ENCODE measurements around the gene HINT2. TPM values are rescaled to one million over a fixed set of nuclear protein-coding genes. Genes with fewer than 3 reads are reported as not detected.

The HINT2 gene
- polyA plus RNA-seq, 4 donors, result 47.6 to 70.1 (median 52.5) TPM

GRCh38 chr9:35841645-35841900 lies 26.7 kb upstream of the HINT2 start:
- DNase-seq (ENCODE audit: low read depth in 4 of 4, low spot score in 2 of 4), result no peak

- no peak for DNase-seq (ENCODE audit: low read depth in 4 of 4, low spot score in 2 of 4)
These were observed 26.2 kb upstream of the HINT2 start for GRCh38 chr9:35840881-35841644.

DNA sequence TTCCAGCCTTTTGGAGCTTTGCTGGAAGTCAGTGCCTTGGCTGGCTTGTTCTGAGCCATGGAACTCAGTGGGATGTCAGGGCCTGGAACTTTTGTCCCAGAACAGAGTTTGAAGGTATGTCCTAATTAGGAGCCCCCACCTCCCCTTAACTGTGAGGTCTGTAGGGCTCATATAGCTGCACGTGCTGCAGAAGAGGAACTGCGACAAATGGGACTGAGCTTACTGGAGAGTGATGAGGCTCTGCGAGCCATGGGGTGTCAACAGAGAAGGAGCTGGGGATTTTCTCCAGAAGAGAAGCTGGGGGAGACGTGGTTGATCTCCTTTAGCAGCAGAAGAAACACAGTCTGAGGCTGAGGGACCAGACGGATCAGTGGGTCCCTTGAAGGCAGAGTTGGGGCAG lies 25.1 kb upstream of the HINT2 start:
- DNase-seq (ENCODE audit: low read depth in 4 of 4, low spot score in 2 of 4), result no peak

DNA sequence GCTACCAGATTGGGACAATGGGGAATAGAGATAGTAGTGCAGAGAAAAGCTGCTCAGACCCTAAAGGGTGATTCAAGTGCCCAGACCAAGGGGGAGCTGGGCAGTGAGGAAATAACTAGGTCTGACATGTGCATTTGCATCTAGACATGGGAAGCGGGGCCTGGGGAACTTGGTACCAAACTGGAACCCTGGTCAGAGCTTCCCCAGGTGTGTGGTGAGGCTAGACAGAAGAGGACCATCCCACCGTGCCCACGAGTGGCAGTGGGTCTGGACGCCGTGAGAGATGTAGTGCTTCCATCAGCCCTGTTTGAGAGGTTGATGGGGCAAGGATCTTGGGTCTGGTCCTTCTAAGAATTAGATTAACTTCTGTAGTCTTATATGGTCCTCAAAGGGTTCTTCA lies 21.8 kb upstream of the HINT2 start:
- no peak for DNase-seq (ENCODE audit: low read depth in 4 of 4, low spot score in 2 of 4)

GRCh38 chr9:35835766-35836165 lies 20.9 kb upstream of the HINT2 start:
- no peak for DNase-seq (ENCODE audit: low read depth in 4 of 4, low spot score in 2 of 4)

DNA sequence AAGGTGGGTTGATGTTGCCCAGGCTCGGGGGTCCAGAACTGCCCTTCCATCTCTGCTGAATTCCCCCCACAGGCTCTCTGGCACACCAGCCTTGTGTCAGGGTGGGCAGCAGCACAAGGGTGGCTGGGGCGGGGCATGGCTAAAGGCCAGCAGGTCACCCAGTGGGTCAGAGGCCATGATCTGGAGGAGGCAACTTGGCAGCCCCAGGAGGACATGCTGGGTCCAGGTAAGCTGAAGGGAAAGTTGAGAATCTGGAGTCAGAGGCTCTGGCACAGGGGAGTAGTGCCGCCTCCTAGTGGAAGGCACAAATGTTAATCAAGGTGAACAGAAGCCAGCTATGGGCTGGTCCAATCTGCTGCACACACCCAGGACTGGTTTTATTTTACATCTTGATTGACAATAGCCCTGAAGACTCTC lies 20.4 kb upstream of the HINT2 start:
- no peak for DNase-seq (ENCODE audit: low read depth in 4 of 4, low spot score in 2 of 4)

GRCh38 chr9:35834260-35835215 lies 19.7 kb upstream of the HINT2 start:
- no peak for DNase-seq (ENCODE audit: low read depth in 4 of 4, low spot score in 2 of 4)

- no peak for DNase-seq (ENCODE audit: low read depth in 4 of 4, low spot score in 2 of 4)
These were observed 18.0 kb upstream of the HINT2 start for GRCh38 chr9:35832814-35833213.

DNA sequence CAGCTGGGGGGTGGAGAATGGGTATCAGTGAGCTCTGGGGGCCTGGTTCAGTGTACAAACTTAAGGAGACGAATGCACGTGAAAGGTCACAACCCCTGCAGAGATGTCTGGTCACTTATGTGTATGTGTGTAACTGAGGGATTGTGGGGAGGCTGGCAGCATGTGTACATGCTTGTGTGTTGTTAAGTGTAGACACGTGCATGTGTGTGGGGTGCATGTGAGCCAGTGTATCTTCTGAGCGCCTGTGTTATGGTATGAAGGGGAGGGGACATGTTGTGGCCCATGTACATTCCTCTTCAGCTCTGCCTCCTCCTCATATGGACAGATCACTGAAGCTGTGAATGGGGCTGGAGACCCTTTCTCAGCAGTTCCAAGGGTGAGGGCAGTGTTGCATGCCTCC lies 16.2 kb upstream of the HINT2 start:
- no peak for DNase-seq (ENCODE audit: low read depth in 4 of 4, low spot score in 2 of 4)

DNA sequence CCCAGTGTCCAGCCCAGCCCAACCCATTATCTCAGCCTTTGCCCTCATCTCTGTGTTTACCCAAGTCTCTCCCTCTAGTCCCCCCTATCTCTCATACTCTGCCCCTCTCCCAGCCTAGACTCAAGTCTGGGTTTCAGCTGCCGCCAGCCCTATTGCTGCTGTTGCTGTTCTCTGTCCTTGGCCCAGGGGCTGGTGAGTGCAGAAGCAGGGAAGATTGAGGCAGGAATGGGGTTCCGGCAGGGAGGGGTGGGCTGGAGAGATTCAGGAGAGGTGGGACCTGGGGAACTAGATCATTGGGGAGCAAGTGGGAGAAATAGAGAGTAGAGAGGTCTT lies 14.9 kb upstream of the HINT2 start:
- DNase-seq (ENCODE audit: low read depth in 4 of 4, low spot score in 2 of 4), result no peak

- peak; percentile 77 to 92 (median 86) for DNase-seq (ENCODE audit: low read depth in 4 of 4, low spot score in 2 of 4)
These were observed 14.4 kb upstream of the HINT2 start, which contains the start of gene TMEM8B for GRCh38 chr9:35829084-35829763. Gene TMEM8B (plus strand): TSS chr9:35829228. CDS start chr9:35829448, 220 bp downstream.

DNA sequence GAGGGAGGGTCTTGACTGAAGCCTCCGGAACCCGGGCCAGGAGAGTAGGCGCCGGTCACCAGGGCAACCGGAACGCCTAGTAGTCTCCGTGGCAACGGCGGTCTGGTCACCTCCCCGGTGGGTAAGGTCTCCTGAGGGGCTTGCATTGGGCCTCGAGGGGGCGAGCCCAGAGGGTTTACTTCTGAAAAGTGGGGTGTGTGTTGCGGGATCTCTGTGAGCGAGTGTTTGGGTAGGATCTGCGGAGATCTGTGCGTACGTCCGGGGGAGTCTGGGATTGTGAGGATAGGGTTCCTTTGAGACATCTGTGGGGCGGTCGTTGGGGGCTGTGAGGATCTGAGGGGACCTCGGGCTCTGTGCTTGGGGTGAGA lies 13.9 kb upstream of the HINT2 start, which contains the start of gene FAM221B:
TSS of gene FAM221B (minus strand) at position 17 of the 368 bp plus-strand sequence. CDS start 2,571 bp downstream, outside the sequence.
- DNase-seq (ENCODE audit: low read depth in 4 of 4, low spot score in 2 of 4), result peak in 1 of 4 donors; percentile 29

- no peak for DNase-seq (ENCODE audit: low read depth in 4 of 4, low spot score in 2 of 4)
These were observed 12.6 kb upstream of the HINT2 start for GRCh38 chr9:35827486-35827885.

DNA sequence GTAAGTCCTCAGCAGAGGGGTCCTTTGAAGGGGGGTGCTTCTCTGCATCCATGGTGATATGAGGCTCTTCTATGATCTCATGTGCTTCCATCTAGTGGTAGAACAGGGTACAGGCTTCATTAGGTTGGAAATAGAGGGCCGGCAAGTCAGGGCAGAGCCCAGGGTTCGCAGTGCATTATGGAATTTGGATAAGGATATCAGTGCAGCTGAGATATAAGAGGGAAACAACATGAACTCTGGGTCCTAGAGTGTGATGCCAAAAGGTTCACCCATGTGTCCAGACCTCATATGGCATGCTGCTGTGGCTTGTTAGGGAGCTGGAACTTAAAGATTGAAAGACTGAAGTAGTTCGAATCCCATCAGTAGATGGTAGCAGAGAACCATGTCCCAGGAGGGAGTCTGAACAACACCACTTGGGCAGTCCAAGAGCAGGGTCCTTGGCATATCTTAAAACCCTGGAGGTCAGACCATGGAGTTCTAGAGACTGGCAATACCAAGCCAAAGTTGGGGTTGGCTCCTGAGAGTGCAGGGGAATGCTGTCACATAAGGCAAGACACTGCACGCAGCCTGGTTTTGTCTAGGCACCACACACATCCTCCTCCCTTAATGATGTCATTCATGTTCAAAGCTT lies 11.3 kb upstream of the HINT2 start:
- no peak for DNase-seq (ENCODE audit: low read depth in 4 of 4, low spot score in 2 of 4)

- DNase-seq (ENCODE audit: low read depth in 4 of 4, low spot score in 2 of 4), result no peak
These were observed 8.1 kb upstream of the HINT2 start for GRCh38 chr9:35822926-35823325.

DNA sequence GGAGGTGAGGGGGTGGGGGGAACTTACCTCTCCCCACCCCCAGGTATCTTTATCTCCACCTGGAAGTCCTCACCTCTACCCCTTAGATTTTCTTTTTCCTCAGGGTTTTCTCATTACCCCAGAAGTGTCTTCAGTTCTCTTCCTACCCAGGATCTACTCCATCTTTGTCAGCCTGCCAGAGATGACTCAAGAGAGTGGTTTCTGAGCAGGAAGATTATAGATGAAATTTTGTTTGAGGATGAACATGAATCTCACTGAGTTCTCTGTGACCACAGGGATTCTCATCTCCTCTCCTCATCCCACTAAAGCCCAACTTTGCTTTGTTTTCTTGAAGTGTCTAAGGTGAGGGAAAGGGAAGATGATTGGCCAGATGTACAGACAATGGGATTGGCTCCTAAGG lies 5.2 kb upstream of the HINT2 start:
- DNase-seq (ENCODE audit: low read depth in 4 of 4, low spot score in 2 of 4), result no peak

DNA sequence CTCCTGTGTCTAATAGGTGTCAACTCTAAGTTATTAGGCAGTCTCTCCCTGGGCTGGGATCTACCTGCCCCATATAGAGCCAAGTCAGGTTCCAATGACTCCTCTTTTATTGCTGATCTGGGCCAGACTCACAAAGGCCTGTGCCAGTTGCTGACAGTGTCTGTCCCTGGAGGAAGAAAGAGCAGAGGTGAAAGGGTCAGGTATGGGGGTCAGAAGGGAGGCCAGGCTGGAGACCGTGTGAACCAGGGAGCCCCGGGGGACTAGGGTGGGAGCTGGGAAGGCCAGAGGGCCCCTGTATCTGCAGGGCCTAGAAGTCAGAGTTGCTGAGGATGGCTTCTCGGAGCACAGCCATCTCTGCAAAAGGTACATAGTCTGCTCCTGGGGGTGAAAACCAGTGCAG lies 3.5 kb upstream of the HINT2 start:
- no peak for DNase-seq (ENCODE audit: low read depth in 4 of 4, low spot score in 2 of 4)

DNA sequence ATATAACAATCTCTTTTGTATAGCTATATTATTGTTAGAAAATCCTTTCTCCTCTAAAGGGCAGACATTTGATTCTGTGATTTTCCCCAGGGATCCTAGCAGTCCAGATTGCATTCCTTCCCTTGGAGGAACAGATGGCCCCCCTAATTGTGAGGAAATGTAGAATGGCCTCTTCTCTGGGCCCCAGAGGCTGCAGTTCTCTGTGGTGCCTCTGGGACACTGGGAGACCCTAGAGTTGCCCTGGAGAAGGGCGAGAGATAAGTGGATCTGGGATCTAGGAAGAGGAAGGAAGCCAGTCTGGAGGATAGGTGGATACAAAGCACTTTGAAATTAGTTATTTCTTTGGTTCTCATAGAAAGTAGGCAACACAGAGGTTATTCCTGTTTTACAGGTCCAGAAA lies 1.9 kb upstream of the HINT2 start:
- no peak for DNase-seq (ENCODE audit: low read depth in 4 of 4, low spot score in 2 of 4)

DNA sequence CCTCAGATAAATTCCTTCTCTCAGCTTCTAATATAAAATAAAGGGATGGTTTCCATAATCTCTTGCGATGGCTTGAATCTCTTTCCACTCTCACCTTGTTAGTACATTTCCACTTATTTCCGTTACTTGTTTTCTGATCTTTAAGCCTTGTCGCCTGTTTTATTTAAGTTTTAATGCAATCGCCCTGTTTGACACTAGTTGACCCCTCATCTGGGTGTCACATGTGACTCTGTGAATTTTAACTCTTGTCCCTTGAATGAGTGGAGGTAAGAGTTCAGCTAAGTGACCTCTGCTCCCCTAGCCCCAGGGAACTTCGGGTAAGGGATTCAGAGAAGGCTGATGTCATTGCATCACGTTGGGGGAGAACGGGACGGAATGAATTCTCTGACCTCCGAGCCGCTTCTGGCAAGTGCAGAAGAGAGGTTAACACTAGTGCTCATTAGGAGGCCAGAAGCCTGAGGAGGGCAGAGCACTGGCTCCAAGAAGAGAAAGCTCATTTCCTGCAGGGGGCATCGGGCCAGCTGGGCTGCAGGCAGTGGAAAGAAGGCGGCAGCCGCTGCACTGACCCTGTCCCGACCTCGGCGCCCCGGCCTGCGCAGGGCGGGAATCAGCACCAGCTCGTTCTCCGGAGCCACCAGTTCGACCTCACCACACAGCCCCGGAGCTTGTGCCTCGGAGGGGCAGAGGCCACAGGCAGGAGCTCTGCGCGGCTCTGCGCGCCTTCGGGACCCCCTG lies 569 bp downstream of the HINT2 start:
- peak in 1 of 4 donors; percentile 46 for DNase-seq (ENCODE audit: low read depth in 4 of 4, low spot score in 2 of 4)

- DNase-seq (ENCODE audit: low read depth in 4 of 4, low spot score in 2 of 4), result no peak
These were observed 1.3 kb downstream of the HINT2 start for GRCh38 chr9:35813434-35814105.

All from left renal cortex interstitium (tissue), 4 donors.